ENCODE measurements around the gene TRIM46.
"Not testable (repeated sequence)": the region's sequence is repeated elsewhere in the genome, so short reads cannot be mapped to it uniquely, and the experiment has no call there.

Gene TRIM46

GRCh38 chr1:155233502-155233901, 59.9 kb downstream of the TRIM46 start:
- not testable (repeated sequence) for DNase-seq

Data from NCI-H1694 (cell line).